ENCODE data around the gene SH3GL3. TPM values are rescaled to one million over a fixed set of nuclear protein-coding genes. Genes with fewer than 3 reads are reported as not detected.

Gene SH3GL3
- total and polyA plus RNA-seq, 12 donors = 0.24 to 1.7 (median 1.2) TPM; not detected in 6

DNA sequence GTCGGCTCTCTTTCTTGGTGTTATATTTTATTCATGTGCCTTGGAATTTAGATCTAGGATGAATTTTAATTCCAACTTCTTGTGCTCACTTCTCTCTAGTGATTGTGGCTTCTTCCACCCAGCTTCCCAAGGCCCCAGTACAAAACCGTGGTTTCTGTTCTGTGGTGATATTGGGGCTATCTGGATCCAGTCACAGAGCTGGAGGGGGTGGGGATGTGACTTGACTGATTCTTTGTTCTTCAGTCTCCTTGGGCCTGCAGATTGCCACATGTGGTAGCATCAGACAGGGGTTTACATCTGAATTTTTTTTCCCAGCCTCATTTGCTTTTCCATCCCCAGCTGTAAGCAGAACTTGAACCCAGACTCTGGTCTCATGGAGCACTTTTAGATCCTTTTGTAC is 108.2 kb downstream of the SH3GL3 start:
- intact Hi-C loops (cut with DNase I) = loop anchor here (5.0 to 10.0 kb wide), 3 partner anchors 118 to 308 kb away; no protein-coding TSS in a partner anchor
- H3K9me3 ChIP-seq (replicated peaks in 1 of 3) = no peaks in the 10 kb centered on the region
- H3K27ac ChIP-seq = no peak overlapping the region
- peaks cover 3% of the 10 kb centered on the region for H3K27me3 ChIP-seq
- H3K4me3 ChIP-seq = no peak overlapping the region
- H3K36me3 ChIP-seq (replicated peaks in 1 of 2) = no peaks in the 10 kb centered on the region
- peaks cover 0 to 3% of the 10 kb centered on the region in 2 donors for H3K4me1 ChIP-seq (replicated peaks in 1 of 2)
- no peak for DNase-seq
- 77 to 88% (median 80%) methylated on average over 2 of the region's 2 CpGs for WGBS, 4 donors
- TF ChIP-seq, protein P1, sequence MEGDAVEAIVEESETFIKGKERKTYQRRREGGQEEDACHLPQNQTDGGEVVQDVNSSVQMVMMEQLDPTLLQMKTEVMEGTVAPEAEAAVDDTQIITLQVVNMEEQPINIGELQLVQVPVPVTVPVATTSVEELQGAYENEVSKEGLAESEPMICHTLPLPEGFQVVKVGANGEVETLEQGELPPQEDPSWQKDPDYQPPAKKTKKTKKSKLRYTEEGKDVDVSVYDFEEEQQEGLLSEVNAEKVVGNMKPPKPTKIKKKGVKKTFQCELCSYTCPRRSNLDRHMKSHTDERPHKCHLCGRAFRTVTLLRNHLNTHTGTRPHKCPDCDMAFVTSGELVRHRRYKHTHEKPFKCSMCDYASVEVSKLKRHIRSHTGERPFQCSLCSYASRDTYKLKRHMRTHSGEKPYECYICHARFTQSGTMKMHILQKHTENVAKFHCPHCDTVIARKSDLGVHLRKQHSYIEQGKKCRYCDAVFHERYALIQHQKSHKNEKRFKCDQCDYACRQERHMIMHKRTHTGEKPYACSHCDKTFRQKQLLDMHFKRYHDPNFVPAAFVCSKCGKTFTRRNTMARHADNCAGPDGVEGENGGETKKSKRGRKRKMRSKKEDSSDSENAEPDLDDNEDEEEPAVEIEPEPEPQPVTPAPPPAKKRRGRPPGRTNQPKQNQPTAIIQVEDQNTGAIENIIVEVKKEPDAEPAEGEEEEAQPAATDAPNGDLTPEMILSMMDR (IDR thresholded peaks at IDR 0.05) = no peak
- TF ChIP-seq POLR2A (IDR thresholded peaks at IDR 0.05) = no peak

DNA sequence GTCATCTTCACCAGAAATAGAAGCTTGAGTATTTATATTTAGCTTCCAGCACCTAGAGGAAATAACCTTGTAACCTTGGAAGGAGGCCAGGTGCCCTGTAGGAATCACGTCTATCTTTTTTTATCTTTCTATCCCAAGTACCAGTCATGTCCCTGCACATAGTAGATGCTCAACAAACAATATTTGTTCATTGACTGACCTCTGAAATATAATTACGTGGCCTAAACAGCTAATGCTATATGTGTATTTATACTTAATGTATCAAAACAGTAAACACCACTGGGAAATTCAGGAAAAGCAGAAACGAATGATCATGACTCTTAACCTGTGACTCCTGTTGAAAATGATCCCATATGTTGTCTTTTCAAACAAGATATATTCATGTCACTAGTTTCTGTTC is 108.9 kb downstream of the SH3GL3 start:
- Histone ChIP-seq H3K36me3 (replicated peaks in 1 of 2) (no peaks in the 10 kb centered on the region), H3K27me3 (peaks cover 3% of the 10 kb centered on the region), H3K4me3 (no peak overlapping the region), H3K27ac (no peak overlapping the region), H3K9me3 (replicated peaks in 1 of 3) (no peaks in the 10 kb centered on the region), H3K4me1 (replicated peaks in 1 of 2) (peaks cover 0 to 3% of the 10 kb centered on the region in 2 donors)
- intact Hi-C loops (cut with DNase I) = loop anchor here (5.0 to 10.0 kb wide), 3 partner anchors 119 to 309 kb away; no protein-coding TSS in a partner anchor
- no peak for DNase-seq
- TF ChIP-seq, protein P1 (IDR thresholded peaks at IDR 0.05) = no peak
- TF ChIP-seq POLR2A (IDR thresholded peaks at IDR 0.05) = no peak
- 23 to 54% (median 29%) methylated on average over 3 of the region's 3 CpGs for WGBS, 4 donors

DNA sequence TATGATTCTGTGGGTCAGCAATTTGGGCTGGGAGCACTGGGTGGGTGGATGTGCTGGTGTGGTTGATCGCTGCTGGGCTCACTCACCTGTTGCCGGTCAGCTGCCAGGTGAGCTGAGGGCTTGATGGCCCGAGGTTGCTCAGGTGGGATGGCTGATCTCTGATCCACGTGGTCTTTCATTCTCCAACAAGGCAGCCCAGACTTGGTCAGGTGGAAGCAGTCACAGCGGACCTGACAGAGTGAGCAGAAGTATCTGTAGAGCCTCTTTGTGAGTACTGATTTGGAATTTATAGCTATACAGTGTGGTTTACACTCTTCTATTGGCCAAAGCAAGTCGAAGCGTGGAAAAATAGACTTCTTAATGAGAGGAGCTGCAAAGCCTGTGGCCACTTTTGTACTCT is 109.6 kb downstream of the SH3GL3 start:
- DNase-seq = no peak
- H3K9me3 ChIP-seq (replicated peaks in 1 of 3) = no peaks in the 10 kb centered on the region
- WGBS, 4 donors = 79 to 91% (median 85%) methylated on average over 6 to 7 of the region's 7 CpGs
- H3K4me1 ChIP-seq (replicated peaks in 1 of 2) = peaks cover 0 to 3% of the 10 kb centered on the region in 2 donors
- no peak overlapping the region for H3K4me3 ChIP-seq
- intact Hi-C loops (cut with DNase I) = loop anchor here (5.0 to 10.0 kb wide), 3 partner anchors 119 to 309 kb away; no protein-coding TSS in a partner anchor
- no peak overlapping the region for H3K27ac ChIP-seq
- peaks cover 3% of the 10 kb centered on the region for H3K27me3 ChIP-seq
- no peaks in the 10 kb centered on the region for H3K36me3 ChIP-seq (replicated peaks in 1 of 2)
- TF ChIP-seq, protein P1 (IDR thresholded peaks at IDR 0.05) = no peak
- TF ChIP-seq POLR2A (IDR thresholded peaks at IDR 0.05) = no peak

- Histone ChIP-seq H3K36me3 (replicated peaks in 1 of 2) (no peaks in the 10 kb centered on the region), H3K9me3 (replicated peaks in 1 of 3) (no peaks in the 10 kb centered on the region), H3K4me1 (replicated peaks in 1 of 2) (peaks cover 0 to 3% of the 10 kb centered on the region in 2 donors), H3K4me3 (no peak overlapping the region), H3K27ac (no peak overlapping the region), H3K27me3 (peaks cover 3% of the 10 kb centered on the region)
- no peak for TF ChIP-seq POLR2A (IDR thresholded peaks at IDR 0.05)
- intact Hi-C loops (cut with DNase I) = loop anchor here (5.0 to 10.0 kb wide), 3 partner anchors 121 to 311 kb away; no protein-coding TSS in a partner anchor
- no peak for DNase-seq
- WGBS, 4 donors = 61 to 67% (median 64%) methylated on average over 5 of the region's 5 CpGs
Observed at GRCh38 chr15:83558146-83558545, 111.0 kb downstream of the SH3GL3 start.

Data from adrenal gland (tissue), 12 donors.